Trophoblast cell (in vitro differentiated cells and primary cell): ENCODE data around the gene EPS8.
A peak's percentile ranks its signal among the peaks of the same experiment; 100 is the strongest.

Experiments used
- DNase-seq, 2 donors: peaks; one replicate each; pipeline ENCODE4 v3.0.0-alpha.2; 2016
- H2AFZ ChIP-seq: 2 replicates; pipeline ENCODE4 v1.6.1; 2013; ENCODE audit warnings: low read length, moderate library complexity, mild to moderate bottlenecking; ENCODE audit not compliant: insufficient read depth, poor library complexity
- H2AK5ac ChIP-seq: 2 replicates; pipeline ENCODE4 v1.6.1; 2013; ENCODE audit warnings: mild to moderate bottlenecking, low read length
- H2BK120ac ChIP-seq: 2 replicates; pipeline ENCODE4 v1.6.1; 2013; ENCODE audit warnings: low read length, mild to moderate bottlenecking, moderate library complexity; ENCODE audit not compliant: insufficient read depth, poor library complexity
- H2BK12ac ChIP-seq: 2 replicates; pipeline ENCODE4 v1.6.1; 2013; ENCODE audit warnings: mild to moderate bottlenecking, low read length, moderate library complexity
- H2BK5ac ChIP-seq: 2 replicates; pipeline ENCODE4 v1.6.1; 2013; ENCODE audit warnings: low read length, low read depth, moderate library complexity, mild to moderate bottlenecking; ENCODE audit not compliant: poor library complexity
- H3K14ac ChIP-seq: 2 replicates; pipeline ENCODE4 v1.6.1; 2013; ENCODE audit warnings: mild to moderate bottlenecking, low read length
- H3K18ac ChIP-seq: 2 replicates; pipeline ENCODE4 v1.6.1; 2013; ENCODE audit warnings: mild to moderate bottlenecking, low read length
- H3K23ac ChIP-seq: 2 replicates; pipeline ENCODE4 v1.6.1; 2013; ENCODE audit warnings: low read length
- H3K27ac ChIP-seq: 2 replicates; pipeline ENCODE4 v1.5.1; 2013; ENCODE audit warnings: low read depth, mild to moderate bottlenecking, inconsistent platforms, low read length, moderate library complexity
- H3K27me3 ChIP-seq: 2 replicates; pipeline ENCODE4 v1.6.1; 2013; ENCODE audit warnings: inconsistent platforms, mild to moderate bottlenecking, low read length, moderate library complexity; ENCODE audit not compliant: insufficient read depth
- H3K36me3 ChIP-seq, 2 experiments: 1 replicate in 1 of 2; 2 replicates in 1 of 2; pipeline ENCODE4 v1.6.1; 2013; ENCODE audit warnings: low read length in 2 of 2, mild to moderate bottlenecking in 2 of 2, moderate library complexity in 1 of 2; ENCODE audit not compliant: insufficient read depth in 2 of 2, control insufficient read depth in 1 of 2
- H3K4ac ChIP-seq: 2 replicates; pipeline ENCODE4 v1.6.1; 2013; ENCODE audit warnings: low read depth, mild to moderate bottlenecking, low read length, moderate library complexity
- H3K4me1 ChIP-seq, 2 experiments: 1 replicate in 1 of 2; 2 replicates in 1 of 2; pipeline ENCODE4 v1.6.1; 2013; ENCODE audit warnings: low read length in 2 of 2, mild to moderate bottlenecking in 2 of 2, moderate library complexity in 1 of 2; ENCODE audit not compliant: insufficient read depth in 2 of 2, control insufficient read depth in 1 of 2
- H3K4me2 ChIP-seq: 2 replicates; pipeline ENCODE4 v1.6.1; 2013; ENCODE audit warnings: inconsistent platforms, mild to moderate bottlenecking, low read length, moderate library complexity
- H3K4me3 ChIP-seq: 2 replicates; pipeline ENCODE4 v1.5.1; 2013; ENCODE audit warnings: mild to moderate bottlenecking, low read depth, low read length, inconsistent platforms
- H3K79me1 ChIP-seq: one replicate; pipeline ENCODE4 v1.6.1; 2013; ENCODE audit warnings: low read length
- H3K79me2 ChIP-seq: 2 replicates; pipeline ENCODE4 v1.6.1; 2013; ENCODE audit warnings: low read length, mild to moderate bottlenecking; ENCODE audit not compliant: control insufficient read depth, insufficient read depth, poor library complexity
- H3K9ac ChIP-seq: 2 replicates; pipeline ENCODE4 v1.6.1; 2013; ENCODE audit warnings: mild to moderate bottlenecking, low read length
- H3K9me3 ChIP-seq: 2 replicates; pipeline ENCODE4 v1.6.1; 2013; ENCODE audit warnings: low read depth, mild to moderate bottlenecking, control low read depth, inconsistent platforms, low read length; ENCODE audit not compliant: insufficient read depth
- H4K12ac ChIP-seq: 2 replicates; pipeline ENCODE4 v1.6.1; 2013; ENCODE audit warnings: low read depth, mild to moderate bottlenecking, low read length, moderate library complexity
- H4K8ac ChIP-seq: 2 replicates; pipeline ENCODE4 v1.6.1; 2013; ENCODE audit warnings: low read depth, mild to moderate bottlenecking, low read length, moderate library complexity
- H4K91ac ChIP-seq: one replicate; pipeline ENCODE4 v1.6.1; 2013; ENCODE audit warnings: low read depth, mild to moderate bottlenecking, low read length, moderate library complexity
- WGBS: extraction: QIAGEN DNeasy Blood & Tissue Kit; methylation state at CpG from one replicate; pipeline ENCODE4 v1.1.7; 2013; ENCODE audit warnings: missing lambda C conversion rate; ENCODE audit not compliant: insufficient read length, insufficient coverage; ENCODE audit errors: extremely low coverage; 5-methylcytosine and 5-hydroxymethylcytosine counted together

The EPS8 gene

GRCh38 chr12:15682826-15683225, 106.4 kb downstream of the EPS8 start:
- DNase-seq = peak in 1 of 2 donors; percentile 33
- no peaks in the 10 kb centered on the region for H3K4me1 ChIP-seq
- no peak overlapping the region for H3K14ac ChIP-seq
- H2AK5ac ChIP-seq = no peak overlapping the region
- H3K18ac ChIP-seq = no peak overlapping the region
- no peaks in the 10 kb centered on the region for H3K36me3 ChIP-seq
- H2BK5ac ChIP-seq = no peak overlapping the region
- H3K79me1 ChIP-seq = no peaks in the 10 kb centered on the region
- no peak overlapping the region for H3K23ac ChIP-seq
- no peaks in the 10 kb centered on the region for H3K9me3 ChIP-seq
- H3K79me2 ChIP-seq = no peaks in the 10 kb centered on the region
- no peak overlapping the region for H2BK12ac ChIP-seq
- H3K9ac ChIP-seq = no peak overlapping the region
- no peak overlapping the region for H3K4me3 ChIP-seq
- H4K91ac ChIP-seq = no peak overlapping the region
- no peak overlapping the region for H4K8ac ChIP-seq
- no peak overlapping the region for H2BK120ac ChIP-seq
- no peak overlapping the region for H3K4ac ChIP-seq
- H3K27ac ChIP-seq = no peak overlapping the region
- H2AFZ ChIP-seq = no peak overlapping the region
- no peaks in the 10 kb centered on the region for H3K27me3 ChIP-seq
- no peak overlapping the region for H4K12ac ChIP-seq
- no peak overlapping the region for H3K4me2 ChIP-seq

- Histone ChIP-seq H2AK5ac (no peak overlapping the region), H3K4me1 (no peaks in the 10 kb centered on the region), H3K9ac (no peak overlapping the region), H3K4me2 (no peak overlapping the region), H3K4me3 (no peak overlapping the region), H2BK5ac (no peak overlapping the region), H2AFZ (no peak overlapping the region), H3K36me3 (no peaks in the 10 kb centered on the region), H3K27ac (no peak overlapping the region), H3K14ac (no peak overlapping the region), H2BK120ac (no peak overlapping the region), H3K23ac (no peak overlapping the region), H3K27me3 (no peaks in the 10 kb centered on the region), H3K79me1 (no peaks in the 10 kb centered on the region), H3K4ac (no peak overlapping the region), H3K9me3 (no peaks in the 10 kb centered on the region), H2BK12ac (no peak overlapping the region), H3K18ac (no peak overlapping the region), H4K91ac (no peak overlapping the region), H4K12ac (no peak overlapping the region), H4K8ac (no peak overlapping the region), H3K79me2 (no peaks in the 10 kb centered on the region)
- WGBS = no CpG with 5 or more reads among the region's 1 CpG
- DNase-seq = no peak
Measured at GRCh38 chr12:15679151-15679550, 110.0 kb downstream of the EPS8 start.

GRCh38 chr12:15677726-15678201, 111.4 kb downstream of the EPS8 start:
- Histone ChIP-seq H2AFZ (no peak overlapping the region), H3K4me2 (no peak overlapping the region), H3K14ac (no peak overlapping the region), H3K36me3 (no peaks in the 10 kb centered on the region), H3K4me1 (no peaks in the 10 kb centered on the region), H3K9ac (no peak overlapping the region), H3K4ac (no peak overlapping the region), H3K27me3 (no peaks in the 10 kb centered on the region), H2BK5ac (no peak overlapping the region), H2BK120ac (no peak overlapping the region), H3K23ac (no peak overlapping the region), H3K27ac (no peak overlapping the region), H2BK12ac (no peak overlapping the region), H3K79me2 (no peaks in the 10 kb centered on the region), H2AK5ac (no peak overlapping the region), H4K91ac (no peak overlapping the region), H3K4me3 (no peak overlapping the region), H3K9me3 (no peaks in the 10 kb centered on the region), H4K12ac (no peak overlapping the region), H3K18ac (no peak overlapping the region), H4K8ac (no peak overlapping the region), H3K79me1 (no peaks in the 10 kb centered on the region)
- DNase-seq = peak in 1 of 2 donors; percentile 43
- no CpG with 5 or more reads among the region's 3 CpGs for WGBS

- H3K4me3 ChIP-seq = no peak overlapping the region
- no peak overlapping the region for H3K27ac ChIP-seq
- H3K79me1 ChIP-seq = no peaks in the 10 kb centered on the region
- no peak overlapping the region for H3K4me2 ChIP-seq
- H3K9ac ChIP-seq = no peak overlapping the region
- H2AFZ ChIP-seq = no peak overlapping the region
- H3K23ac ChIP-seq = no peak overlapping the region
- no peaks in the 10 kb centered on the region for H3K9me3 ChIP-seq
- no peaks in the 10 kb centered on the region for H3K27me3 ChIP-seq
- H3K18ac ChIP-seq = no peak overlapping the region
- no peak overlapping the region for H3K4ac ChIP-seq
- no peak overlapping the region for H4K12ac ChIP-seq
- no peak overlapping the region for H2BK12ac ChIP-seq
- no peaks in the 10 kb centered on the region for H3K36me3 ChIP-seq
- H4K91ac ChIP-seq = no peak overlapping the region
- no peak overlapping the region for H2BK120ac ChIP-seq
- H2BK5ac ChIP-seq = no peak overlapping the region
- no CpG with 5 or more reads among the region's 3 CpGs for WGBS
- H2AK5ac ChIP-seq = no peak overlapping the region
- H4K8ac ChIP-seq = no peak overlapping the region
- DNase-seq = no peak
- H3K79me2 ChIP-seq = no peaks in the 10 kb centered on the region
- no peak overlapping the region for H3K14ac ChIP-seq
- H3K4me1 ChIP-seq = no peaks in the 10 kb centered on the region
Measured at GRCh38 chr12:15677228-15677627, 112.0 kb downstream of the EPS8 start.
